SW480 (cell line): ENCODE data around the gene FIBCD1.

Experiments
- DNase-seq: peaks from one replicate; pipeline ENCODE4 v3.0.0-alpha.2; 2016; ENCODE audit warnings: low spot score

Gene FIBCD1

DNA sequence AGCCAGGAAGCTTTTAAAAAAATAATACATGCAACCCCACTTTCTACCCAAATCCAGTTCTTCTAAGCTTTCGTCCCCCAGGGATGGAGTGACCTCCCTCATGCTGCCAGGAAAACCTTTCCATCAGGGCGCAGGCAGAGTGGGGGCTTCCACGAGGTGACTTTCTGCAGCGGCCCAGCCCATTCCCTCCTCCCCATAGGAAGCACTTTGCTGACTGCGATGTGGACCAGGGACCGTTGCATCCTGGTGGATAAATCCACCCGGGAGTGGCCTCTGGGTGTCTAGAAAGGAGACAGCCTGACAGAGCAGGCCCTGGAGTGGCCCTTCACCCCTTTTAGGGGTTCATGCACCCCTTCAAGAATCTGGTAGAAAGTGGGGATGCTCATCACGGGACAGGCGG is 44.0 kb downstream of the FIBCD1 start:
- DNase-seq, result no peak

DNA sequence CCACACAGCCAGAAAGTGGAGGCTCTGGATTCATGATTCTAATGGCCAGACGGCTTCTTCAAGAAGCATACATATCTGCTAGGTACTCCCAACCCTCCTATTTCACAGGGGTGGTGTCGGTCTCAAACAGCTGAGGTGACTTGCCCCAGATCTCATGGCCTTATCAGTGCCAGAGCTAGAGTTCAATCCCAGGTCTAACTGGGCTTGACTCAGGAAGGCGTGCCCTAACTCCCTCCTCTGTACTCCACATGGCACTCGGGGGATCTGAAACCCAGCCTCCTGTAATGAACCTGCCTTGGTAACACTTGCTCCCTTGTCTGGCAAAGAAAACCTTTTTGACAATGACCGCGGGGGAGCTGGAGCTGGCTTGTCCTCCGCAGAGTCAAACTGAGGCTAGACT is 44.5 kb downstream of the FIBCD1 start:
- no peak for DNase-seq

DNA sequence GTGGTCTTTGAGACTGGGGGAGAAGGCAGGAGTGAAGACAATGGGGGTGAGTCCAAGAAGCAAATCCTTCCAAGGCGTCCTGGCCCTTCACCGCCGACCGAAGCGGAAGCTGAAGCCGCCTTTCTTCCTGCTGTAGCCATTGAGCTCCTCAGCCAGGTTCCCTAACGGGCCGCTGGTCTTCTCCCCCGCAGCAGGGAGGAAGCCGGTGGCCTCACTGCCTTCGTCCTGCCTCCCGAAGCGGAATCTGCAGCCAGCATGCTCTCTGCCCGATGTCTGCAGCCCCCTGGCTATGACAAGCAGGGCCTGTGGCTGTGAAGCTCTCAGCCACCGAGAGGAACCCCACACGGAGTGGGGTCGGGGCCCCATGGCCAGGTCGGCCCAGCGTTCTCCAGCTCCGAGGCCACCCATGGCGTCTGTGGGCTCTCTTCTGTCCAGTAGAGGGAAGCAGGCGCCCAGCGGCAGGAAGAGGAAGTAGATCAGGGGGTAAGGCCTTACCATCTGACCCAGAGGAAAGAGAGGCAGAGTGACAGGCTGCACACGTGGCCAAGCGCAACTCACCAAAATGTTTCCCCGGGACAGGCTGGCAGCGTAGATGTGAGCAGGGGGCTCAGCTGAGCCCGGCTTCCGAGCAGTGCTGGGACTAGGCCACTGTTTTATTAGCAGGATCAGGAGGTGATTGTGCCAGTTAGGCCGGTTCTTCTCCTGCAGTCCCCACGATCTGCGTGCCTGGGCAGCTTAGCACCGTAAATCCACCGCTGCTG is 45.5 kb downstream of the FIBCD1 start:
- DNase-seq, result no peak

DNA sequence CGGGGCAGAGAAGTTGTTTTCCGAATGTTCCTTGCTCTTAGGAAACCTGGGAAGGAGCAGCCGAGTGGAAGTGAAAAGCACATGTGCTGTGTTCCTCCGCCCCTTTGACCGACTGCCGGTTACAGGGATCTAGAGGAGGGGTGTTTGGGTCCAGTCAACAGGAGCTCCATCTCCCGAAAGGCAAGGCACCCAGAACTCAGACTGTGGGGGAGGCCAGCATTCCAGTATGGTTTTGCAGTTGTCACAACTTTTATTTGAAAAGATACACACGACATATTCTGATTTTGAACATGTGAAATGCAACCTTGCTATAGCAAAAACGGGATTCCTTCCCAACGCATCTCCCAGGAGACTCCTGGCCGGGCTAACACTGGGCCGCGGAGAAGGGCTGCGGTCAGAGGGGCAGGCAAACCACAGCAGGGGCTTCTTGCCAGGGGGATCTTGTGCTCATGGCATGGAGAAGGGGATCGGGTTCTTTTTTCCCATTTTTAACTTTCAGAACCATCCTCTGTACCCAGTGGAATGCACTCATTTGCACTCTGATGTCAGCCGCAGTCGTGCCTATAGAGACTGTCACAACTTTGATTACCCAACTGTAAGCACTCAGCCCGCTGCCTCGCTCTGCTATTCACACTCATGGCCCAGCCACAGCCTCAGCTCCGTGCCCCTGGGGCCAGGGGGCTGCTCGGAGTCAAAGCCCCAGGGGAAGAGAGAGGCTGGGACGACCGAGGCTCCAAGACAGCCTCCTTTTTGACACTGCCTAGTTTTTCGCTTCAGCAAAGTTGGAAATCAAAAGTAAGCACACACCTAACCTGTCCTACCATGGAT is 46.4 kb downstream of the FIBCD1 start:
- no peak for DNase-seq

DNA sequence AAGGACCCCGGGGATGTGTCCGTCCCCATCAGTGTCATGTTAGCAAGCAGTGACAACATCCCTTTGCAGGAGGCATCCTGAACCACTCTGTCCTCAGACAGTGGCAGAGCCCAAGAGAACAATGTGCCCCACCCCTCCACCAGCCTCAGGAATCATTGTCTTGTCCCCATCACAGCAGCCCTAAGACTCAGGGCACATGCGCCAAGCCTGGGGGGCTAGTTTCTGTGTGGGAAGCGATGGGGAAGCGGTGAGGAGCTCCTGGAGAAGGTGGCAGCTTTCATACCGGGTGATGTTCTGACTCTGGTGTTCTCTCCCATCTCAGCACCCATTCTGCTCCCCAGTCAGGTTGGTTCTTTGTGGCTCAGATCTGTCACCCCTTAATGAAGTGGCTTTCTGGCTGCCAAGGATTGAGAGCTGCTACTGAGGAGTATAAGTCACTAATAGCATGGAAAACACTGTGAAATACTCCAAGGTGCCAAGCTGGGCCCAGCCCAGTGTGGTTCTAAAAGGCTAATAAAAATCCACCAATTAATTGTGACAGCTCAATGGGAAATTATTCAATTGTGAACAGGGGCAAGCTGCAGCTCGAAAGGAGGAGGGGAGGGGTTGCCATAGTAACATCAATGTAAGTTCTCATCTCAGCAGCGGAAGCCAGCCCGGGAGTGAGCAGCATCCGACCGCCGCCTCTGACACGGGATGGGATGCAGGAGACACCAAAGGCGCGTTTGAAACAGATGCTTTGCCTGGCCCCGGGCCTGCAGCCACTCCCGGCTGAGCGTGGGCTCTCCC is 47.2 kb downstream of the FIBCD1 start:
- DNase-seq, result no peak

DNA sequence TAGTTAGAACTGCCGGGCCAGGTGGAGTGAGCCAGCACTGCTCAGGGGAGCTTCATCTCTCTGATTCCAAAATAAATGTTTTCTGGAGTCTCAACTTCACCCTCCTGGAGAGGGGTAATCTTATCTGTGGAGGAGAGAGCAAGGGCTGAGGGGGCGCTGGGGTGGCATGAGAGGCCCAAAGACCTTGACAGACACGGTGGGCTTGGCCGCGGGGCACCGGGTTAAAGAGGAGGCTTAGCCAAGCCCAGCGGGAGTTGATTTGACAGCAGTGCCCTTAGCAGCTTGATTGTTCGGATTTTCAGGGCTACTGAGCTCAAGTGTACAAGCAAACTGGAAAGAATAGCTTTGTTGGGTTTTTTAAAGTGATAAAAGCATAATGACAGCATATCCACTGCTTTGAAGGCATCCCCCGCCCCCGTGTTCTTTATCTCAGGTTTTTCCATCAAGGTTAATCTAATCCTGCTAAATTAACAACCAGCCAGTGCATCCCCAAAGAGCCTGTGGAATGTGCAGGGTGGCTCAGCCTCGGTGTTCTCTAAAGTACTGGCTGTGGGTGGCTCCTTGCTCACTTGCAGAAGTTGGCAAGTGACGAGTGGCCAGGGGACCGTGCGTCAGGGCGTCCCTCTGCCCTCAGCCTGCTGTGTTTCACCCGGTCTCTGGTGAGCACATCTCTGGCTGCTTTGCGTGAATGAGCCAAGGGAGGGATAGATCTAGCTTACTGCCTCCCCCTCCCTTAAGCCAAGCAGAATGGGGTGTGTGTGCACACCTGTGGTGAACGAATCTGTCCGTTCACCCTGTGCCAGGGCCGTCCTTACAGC is 48.0 kb downstream of the FIBCD1 start:
- no peak for DNase-seq

DNA sequence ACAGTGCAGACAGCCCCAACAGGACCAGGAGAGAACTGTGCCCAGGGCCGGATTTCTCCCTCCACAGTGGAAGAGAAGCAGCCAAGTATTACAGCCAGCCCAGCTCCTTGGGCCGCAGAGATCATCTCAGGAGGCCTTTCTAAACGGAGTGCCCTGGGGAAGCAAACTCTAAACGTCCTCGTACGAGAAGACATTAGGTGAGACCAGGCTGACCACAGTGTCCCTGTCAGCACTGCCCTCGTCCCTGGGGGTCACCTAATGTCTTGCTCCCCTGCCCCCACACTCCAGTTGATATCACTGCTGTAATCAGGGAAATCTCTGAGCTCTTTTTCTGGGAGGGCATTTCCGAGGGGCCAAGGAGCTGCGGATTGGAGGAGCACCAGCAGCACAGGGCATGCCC is 48.9 kb downstream of the FIBCD1 start:
- no peak for DNase-seq

DNA sequence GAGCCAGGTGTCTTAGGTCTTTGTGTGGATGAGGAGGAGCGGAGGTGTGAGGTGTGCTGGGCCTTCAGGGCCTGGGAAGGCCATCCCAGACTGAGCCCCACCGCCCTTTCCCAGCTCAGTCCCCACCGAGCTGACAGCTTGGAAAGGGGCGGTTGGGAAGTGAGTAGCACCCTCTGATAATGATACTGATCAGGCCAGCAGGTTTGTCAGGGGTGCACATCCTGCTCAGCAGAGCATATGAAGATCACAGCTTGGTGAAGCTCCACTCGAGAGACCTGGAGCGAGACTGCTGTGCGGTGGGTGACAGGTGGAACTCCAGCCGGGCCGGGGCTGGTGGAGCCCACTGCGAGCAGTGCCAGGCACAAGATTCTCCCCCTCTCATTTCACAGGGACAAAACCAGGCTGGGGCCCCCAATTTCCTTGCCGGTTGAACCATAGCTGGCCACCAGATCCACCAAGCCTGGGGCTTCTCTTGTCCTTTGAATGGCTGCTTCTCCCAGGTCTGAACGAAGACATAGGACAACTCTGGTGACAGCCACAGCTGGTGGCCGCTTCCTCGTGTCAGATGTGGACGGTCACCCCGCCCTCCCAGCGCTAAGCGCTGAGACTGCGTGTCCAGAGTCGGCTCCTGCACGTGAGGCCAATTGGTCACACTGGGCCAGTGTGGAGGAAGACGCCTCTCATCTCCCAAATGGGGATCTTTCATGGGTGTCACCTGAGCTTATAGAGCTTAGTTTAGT is 50.7 kb downstream of the FIBCD1 start:
- no peak for DNase-seq

DNA sequence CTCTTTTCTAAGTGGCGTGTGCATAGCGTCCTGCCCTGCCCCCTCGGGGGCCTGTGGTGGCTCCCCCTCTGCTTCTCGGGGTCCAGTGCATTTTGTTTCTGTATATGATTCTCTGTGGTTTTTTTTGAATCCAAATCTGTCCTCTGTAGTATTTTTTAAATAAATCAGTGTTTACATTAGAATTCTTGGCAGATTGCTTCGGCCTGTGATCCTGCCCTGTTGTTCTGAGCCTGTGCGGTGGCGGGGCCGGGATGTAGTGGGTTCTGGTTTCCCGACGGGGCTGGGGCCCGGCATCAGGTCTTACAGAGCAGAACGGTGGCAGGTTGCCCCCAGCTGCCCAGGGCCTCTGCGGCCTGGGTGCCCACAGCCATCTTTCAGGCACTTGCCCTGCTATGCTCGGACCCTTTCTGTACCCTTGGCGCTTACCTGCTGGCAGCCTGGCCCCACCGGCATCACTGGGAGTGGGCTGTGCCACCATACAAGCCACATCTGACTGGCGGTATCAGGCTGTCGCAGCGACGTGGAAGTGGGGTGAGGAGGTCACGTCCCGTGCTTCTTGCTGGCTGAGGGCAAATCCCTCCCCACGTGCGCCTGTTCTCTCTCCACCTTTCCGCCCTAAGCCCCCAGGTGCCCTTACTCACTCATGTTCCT is 51.4 kb downstream of the FIBCD1 start:
- DNase-seq, result no peak

DNA sequence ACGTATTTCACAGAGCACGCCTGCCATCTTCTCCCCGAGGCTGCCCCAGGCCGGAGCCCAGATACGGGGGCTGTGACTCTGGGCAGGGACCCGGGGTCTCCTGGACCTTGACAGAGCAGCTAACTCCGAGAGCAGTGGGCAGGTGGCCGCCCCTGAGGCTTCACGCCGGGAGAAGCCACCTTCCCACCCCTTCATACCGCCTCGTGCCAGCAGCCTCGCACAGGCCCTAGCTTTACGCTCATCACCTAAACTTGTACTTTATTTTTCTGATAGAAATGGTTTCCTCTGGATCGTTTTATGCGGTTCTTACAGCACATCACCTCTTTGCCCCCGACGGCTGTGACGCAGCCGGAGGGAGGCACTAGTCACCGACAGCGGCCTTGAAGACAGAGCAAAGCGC is 52.1 kb downstream of the FIBCD1 start:
- no peak for DNase-seq

DNA sequence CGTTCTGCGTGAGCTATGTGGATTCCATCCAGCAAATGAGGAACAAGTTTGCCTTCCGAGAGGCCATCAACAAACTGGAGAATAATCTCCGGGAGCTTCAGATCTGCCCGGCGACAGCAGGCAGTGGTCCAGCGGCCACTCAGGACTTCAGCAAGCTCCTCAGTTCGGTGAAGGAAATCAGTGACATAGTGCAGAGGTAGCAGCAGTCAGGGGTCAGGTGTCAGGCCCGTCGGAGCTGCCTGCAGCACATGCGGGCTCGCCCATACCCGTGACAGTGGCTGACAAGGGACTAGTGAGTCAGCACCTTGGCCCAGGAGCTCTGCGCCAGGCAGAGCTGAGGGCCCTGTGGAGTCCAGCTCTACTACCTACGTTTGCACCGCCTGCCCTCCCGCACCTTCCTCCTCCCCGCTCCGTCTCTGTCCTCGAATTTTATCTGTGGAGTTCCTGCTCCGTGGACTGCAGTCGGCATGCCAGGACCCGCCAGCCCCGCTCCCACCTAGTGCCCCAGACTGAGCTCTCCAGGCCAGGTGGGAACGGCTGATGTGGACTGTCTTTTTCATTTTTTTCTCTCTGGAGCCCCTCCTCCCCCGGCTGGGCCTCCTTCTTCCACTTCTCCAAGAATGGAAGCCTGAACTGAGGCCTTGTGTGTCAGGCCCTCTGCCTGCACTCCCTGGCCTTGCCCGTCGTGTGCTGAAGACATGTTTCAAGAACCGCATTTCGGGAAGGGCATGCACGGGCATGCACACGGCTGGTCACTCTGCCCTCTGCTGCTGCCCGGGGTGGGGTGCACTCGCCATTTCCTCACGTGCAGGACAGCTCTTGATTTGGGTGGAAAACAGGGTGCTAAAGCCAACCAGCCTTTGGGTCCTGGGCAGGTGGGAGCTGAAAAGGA is 53.3 kb downstream of the FIBCD1 start:
- DNase-seq, result no peak

DNA sequence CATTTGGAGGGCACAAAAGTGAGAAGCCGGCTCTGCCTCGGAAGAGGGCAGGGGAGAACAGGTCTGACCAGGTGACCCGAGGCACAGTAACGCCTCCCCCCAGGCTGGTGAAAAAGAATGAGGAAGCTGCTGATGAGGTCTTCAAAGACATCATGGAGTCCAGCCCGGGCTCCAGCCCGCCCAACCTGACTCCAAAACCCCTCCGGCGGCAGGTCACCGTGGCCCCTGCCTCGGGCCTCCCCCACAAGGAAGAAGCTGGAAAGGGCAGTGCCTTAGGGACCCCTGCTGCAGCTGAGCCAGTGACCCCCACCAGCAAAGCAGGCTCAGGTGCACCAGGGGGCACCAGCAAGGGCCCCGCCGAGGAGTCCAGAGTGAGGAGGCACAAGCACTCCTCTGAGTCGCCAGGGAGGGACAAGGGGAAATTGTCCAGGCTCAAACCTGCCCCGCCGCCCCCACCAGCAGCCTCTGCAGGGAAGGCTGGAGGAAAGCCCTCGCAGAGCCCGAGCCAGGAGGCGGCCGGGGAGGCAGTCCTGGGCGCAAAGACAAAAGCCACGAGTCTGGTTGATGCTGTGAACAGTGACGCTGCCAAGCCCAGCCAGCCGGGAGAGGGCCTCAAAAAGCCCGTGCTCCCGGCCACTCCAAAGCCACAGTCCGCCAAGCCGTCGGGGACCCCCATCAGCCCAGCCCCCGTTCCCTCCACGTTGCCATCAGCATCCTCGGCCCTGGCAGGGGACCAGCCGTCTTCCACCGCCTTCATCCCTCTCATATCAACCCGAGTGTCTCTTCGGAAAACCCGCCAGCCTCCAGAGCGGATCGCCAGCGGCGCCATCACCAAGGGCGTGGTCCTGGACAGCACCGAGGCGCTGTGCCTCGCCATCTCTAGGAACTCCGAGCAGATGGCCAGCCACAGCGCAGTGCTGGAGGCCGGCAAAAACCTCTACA is 54.2 kb downstream of the FIBCD1 start:
- DNase-seq, result no peak

DNA sequence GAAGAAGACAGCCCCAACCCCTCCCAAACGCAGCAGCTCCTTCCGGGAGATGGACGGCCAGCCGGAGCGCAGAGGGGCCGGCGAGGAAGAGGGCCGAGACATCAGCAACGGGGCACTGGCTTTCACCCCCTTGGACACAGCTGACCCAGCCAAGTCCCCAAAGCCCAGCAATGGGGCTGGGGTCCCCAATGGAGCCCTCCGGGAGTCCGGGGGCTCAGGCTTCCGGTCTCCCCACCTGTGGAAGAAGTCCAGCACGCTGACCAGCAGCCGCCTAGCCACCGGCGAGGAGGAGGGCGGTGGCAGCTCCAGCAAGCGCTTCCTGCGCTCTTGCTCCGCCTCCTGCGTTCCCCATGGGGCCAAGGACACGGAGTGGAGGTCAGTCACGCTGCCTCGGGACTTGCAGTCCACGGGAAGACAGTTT is 54.9 kb downstream of the FIBCD1 start:
- DNase-seq, result no peak

DNA sequence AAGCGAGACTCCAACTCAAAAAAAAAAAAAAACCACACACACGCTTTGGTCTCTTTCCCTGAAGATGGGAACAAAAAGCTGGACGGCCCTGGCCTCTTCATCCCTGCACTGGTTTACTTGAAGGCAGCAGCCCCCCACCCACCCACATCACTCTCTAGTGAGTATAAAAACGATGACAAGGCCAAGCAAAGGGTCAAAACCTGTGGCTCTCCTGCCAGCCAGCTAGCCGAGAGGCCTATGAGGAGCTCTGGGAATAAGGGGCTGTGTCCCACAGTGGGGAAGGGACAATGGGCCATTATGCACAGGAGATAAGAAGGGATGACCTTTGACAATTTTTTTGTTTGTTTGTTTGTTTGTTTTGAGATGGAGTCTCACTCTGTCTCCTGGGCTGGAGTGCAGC is 55.6 kb downstream of the FIBCD1 start:
- no peak for DNase-seq

DNA sequence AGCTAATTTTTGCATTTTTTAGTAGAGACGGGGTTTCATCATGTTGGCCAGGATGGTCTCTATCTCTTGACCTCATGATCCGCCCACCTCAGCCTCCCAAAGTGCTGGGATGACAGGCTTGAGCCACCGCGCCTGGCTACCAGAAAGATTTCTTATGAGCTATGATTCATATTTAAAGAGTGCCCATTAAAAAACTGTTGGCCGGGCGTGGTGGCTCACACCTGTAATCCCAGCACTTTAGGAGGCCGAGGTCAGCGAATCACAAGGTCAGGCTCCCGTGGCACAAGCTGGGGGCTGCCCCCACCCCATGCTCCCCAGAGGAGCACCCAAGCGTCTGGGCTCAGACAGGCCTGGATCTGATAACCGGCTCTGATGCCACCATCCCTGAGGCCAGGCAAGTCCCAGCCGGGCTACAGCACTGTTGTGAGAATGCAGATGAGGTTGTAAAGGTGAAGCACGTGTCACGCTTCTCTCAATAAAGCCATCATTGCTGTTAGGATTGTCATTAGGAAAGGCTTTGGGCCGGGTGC is 56.3 kb downstream of the FIBCD1 start:
- no peak for DNase-seq

DNA sequence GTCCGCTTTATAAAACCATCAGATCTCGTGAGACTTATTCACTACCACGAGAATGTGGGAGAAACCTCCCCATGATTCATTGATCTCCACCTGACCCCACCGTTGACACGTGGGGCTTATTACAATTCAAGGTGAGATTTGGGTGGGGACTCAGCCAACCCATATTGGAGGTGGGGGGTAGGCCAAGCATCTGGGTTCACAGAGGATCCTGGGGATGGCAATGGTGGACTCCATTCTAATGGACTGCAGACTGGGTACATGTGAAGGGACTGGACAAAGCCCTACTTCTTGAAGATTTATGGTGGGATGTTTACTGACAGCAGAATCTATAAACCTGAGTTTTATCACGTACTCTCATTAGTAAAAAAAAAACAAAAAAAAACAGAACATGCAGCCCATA is 57.5 kb downstream of the FIBCD1 start:
- DNase-seq, result no peak

DNA sequence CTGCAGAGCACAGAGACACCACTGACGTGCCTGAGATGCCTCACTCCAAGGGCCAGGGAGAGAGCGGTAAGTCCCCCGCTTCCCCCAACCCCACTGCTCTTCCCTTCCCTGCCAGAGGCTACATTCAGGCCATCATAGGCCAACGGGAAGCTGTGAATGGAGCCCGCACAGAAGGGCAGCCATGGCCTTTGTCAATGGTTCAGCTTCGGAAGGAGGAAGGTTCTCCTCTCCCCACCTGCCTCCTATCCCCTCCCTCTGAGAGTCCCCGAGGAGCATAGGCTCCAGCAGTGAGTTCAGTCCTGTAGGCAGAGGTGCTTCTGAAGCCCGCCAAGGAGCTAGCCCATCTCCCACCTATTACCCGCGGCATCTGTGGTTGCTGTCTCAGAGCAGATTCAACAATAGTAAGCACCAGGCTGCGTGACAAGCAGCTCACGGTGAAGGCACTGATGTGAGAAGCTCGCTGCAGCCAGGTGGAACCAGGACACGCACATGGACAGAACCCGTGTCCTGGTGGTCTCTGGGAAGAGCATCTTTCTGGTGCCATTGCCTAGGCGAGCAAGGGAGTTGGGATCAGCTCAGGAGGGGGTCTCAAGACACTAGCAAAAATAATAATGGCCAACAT is 58.3 kb downstream of the FIBCD1 start:
- no peak for DNase-seq
